MM.1S (cell line): ENCODE data around the gene KANK4.

Experiments
- EZH2 ChIP-seq: fragments of 300-600 bp; sonication (generic); optimal IDR thresholded peaks from 2 replicates; pipeline ENCODE3; 2017; ENCODE audit warnings: low read depth, mild to moderate bottlenecking, antibody characterized with exemption, low read length, mixed read lengths
- TF ChIP-seq, protein P1 (sequence below): fragments of 300-600 bp; sonication (generic); IDR thresholded peaks from 2 replicates; pipeline ENCODE4 v1.5.1; 2016; ENCODE audit warnings: antibody characterized with exemption, low read length, mixed read lengths

DNA sequence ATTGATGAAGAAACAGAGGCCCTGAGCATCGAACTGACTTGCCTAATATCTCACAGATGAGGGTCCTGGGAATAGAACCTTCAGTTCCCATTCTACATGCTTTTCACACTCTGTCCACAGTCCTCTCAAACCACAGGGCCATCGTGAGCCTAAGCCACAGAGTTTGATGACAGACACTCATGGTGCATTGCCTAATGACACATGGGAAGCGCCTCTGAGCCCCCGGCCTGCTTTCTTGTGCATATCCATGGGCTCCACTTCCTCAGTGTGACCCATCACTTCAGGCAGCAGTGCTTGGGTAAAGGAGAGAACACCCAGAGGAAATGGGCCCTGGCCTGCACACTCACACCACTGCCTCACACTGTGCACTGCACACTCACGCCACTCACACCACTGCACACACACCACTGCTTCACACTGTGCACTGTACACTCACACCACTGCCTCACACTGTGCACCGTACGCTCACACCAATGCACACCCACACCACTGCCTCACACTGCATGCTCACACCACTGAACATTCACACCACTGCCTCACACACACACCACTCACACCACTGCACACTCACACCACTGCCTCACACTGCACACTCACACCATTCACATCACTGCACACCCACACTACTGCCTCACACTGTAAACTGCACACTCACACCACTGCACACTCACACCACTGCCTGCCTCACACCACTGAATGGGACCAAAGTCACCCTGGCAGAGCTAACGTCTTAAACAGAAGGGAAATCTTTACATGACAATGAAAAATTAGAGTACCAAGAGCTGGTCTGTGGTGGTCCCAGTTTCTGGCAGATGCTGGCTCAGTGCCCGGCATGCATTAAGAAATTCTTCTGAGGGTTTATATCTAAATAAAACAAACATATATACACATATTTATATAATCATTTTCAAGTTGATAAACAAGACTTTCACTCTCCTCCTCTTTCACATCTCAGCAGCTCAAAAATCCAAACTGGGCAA, 53.0 kb downstream of the KANK4 start:
- TF ChIP-seq, protein P1, sequence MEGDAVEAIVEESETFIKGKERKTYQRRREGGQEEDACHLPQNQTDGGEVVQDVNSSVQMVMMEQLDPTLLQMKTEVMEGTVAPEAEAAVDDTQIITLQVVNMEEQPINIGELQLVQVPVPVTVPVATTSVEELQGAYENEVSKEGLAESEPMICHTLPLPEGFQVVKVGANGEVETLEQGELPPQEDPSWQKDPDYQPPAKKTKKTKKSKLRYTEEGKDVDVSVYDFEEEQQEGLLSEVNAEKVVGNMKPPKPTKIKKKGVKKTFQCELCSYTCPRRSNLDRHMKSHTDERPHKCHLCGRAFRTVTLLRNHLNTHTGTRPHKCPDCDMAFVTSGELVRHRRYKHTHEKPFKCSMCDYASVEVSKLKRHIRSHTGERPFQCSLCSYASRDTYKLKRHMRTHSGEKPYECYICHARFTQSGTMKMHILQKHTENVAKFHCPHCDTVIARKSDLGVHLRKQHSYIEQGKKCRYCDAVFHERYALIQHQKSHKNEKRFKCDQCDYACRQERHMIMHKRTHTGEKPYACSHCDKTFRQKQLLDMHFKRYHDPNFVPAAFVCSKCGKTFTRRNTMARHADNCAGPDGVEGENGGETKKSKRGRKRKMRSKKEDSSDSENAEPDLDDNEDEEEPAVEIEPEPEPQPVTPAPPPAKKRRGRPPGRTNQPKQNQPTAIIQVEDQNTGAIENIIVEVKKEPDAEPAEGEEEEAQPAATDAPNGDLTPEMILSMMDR: no peak
- TF ChIP-seq EZH2: no peak
